HG02678 (cell line): ENCODE measurements around the gene RIC8A.

ENCODE experiments used
- ATAC-seq: cut with Tn5 transposase; IDR thresholded peaks from one replicate; pipeline ENCODE4 v1.9.1; 2021; ENCODE audit warnings: mild to moderate bottlenecking, moderate library complexity; ENCODE audit not compliant: unreplicated experiment

RIC8A gene

GRCh38 chr11:203945-204586 lies 3.4 kb upstream of the RIC8A start:
- no peak for ATAC-seq

- no peak for ATAC-seq
Measured at GRCh38 chr11:204587-205109, 2.9 kb upstream of the RIC8A start.

DNA sequence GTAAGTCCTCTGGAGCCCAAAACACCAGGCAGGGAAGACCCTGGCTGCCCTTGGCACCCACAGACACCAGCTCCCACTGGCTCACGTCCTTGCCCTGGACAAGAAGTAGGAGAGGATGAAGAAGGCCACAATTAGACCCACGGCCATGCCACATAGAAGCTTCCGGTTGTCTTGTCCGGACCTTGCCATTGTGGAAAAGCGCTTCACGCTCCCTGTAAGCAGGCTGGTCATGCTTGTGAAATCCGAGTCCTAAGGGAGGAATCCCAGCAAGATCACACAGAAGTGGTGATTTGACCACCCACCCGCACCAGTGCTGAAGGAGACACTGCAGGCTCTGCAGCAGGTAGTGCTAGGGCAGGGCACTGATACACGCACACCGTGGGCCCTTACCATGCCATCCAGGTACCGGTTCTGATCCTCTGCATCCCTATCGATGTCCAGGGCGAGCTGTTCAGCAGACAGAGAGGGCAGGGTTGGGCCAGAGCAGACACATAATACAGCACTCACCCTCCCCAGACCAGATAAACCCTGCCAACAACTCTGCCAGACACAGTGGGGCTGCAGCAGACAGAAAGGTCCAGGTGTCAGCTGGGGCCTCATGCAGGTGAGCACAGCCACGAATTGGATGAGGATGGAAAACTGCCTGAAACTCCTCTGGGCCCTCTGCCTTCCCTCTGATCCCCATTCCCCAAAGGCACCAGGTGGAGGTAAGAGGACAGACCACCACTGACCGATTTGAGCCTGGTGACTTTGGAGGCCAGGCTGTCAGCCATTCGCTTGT lies 2.1 kb upstream of the RIC8A start:
- ATAC-seq, result no peak

- no peak for ATAC-seq
Measured at GRCh38 chr11:206002-206384, 1.5 kb upstream of the RIC8A start.

DNA sequence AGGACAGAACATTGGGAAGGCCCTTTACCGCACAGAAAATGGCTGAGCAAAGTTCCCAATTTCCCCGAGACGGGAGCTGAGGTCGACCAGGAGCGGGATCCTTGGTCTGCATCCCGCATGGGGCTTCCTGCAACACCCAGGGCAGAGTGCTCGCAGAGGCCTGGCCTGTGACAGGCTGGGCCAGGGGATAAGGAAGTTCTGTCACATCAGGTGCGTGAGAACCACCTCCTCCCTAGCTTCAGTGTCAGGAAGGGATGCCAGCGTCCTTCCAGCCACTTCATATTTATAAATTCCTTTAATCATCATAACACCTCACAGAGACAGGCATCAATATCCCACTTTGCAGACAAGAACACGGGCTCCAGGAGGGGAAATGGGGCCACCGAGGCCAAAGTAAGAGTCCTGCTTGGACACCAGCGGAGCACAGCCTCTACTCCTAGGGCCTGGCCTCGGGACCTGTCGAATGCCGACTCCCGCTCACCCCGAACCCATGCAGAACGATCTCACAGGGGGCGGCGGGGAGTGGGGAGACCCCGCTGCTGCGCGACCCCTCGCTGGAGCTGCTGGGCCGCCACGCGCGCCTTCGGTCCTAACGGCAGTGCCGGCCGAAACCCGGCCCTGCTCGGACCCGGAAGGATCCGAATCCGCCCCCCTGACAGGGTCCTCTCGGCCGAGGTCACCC lies 841 bp upstream of the RIC8A start:
- ATAC-seq, result peak; percentile 24

DNA sequence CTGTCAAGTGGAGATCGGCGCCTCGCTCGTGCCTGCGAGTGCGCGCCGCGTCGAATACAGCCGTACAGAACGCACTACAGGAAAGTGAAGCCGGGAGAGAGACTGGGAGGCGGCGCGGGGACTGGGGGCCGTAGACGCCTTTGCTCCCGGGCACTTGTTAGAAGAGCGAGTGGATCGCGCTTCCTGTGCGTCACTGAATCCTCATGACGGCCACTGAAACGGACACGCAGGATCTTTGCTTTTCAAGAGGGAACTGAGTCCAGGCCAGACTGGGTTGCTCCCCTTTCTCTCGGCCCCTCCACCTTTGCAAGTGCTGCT lies 314 bp downstream of the RIC8A start:
- ATAC-seq, result no peak

- ATAC-seq, result peak; percentile 48
Measured at GRCh38 chr11:208181-208916, 841 bp downstream of the RIC8A start.

GRCh38 chr11:208917-209260 lies 1.4 kb downstream of the RIC8A start:
- ATAC-seq, result no peak

GRCh38 chr11:209275-210121 lies 2.0 kb downstream of the RIC8A start:
- ATAC-seq, result no peak

GRCh38 chr11:210122-210802 lies 2.8 kb downstream of the RIC8A start:
- ATAC-seq, result no peak

DNA sequence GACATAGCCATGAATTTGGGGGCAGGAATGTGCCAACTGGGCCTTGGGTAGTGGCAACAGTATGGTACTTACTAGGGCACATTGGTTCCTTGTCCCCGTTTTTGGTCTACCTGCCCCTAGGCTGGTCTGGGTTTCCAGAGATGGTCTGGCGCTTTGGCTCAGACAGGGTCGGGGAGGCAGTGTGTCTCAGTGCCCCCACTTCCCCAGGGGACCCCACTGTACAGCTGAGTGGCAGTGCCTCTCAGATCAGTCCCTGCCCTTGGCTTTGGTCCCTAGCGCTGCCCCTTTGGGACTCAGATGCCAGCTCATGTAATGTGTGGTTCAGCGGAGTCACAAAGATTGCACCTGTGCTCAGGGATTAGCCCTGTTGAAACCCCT lies 3.3 kb downstream of the RIC8A start:
- no peak for ATAC-seq

DNA sequence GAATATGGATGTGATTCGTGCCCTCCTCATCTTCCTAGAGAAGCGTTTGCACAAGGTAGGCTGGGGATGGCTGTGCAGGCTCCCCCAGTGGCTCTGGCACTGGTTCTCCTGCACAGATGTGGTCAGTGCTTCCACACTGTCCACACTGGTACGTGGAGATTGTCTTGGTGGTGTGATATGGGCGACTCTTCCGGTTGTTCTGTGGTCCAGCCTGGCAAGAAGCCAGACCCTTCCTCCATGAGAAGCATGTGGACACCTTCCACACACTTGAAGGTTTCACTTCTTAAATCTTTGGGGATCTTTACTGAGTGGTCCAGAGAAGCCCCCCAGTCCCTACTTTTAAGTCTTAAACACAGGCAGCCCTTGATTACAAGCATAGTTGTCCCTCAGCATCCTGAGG lies 3.8 kb downstream of the RIC8A start:
- ATAC-seq, result no peak

DNA sequence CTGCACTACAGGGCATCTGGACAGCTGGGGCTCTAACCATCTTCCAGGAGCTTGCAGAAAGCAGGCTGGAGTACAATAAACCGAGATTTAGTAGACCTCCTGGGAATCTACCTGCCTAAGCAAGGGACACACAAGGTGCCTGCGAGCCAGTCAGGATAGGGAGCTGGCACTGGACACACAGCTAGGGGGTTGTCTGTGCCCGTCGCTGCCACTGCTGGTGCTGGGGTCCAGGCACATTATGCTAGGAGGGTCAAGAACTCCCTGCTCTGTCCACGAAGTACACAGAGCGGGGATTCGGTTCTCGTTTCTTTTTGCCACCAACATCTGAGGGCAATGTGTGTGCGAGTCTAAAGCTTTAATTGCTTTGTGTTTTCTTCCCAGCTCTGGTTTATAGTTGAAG lies 4.2 kb downstream of the RIC8A start:
- no peak for ATAC-seq

DNA sequence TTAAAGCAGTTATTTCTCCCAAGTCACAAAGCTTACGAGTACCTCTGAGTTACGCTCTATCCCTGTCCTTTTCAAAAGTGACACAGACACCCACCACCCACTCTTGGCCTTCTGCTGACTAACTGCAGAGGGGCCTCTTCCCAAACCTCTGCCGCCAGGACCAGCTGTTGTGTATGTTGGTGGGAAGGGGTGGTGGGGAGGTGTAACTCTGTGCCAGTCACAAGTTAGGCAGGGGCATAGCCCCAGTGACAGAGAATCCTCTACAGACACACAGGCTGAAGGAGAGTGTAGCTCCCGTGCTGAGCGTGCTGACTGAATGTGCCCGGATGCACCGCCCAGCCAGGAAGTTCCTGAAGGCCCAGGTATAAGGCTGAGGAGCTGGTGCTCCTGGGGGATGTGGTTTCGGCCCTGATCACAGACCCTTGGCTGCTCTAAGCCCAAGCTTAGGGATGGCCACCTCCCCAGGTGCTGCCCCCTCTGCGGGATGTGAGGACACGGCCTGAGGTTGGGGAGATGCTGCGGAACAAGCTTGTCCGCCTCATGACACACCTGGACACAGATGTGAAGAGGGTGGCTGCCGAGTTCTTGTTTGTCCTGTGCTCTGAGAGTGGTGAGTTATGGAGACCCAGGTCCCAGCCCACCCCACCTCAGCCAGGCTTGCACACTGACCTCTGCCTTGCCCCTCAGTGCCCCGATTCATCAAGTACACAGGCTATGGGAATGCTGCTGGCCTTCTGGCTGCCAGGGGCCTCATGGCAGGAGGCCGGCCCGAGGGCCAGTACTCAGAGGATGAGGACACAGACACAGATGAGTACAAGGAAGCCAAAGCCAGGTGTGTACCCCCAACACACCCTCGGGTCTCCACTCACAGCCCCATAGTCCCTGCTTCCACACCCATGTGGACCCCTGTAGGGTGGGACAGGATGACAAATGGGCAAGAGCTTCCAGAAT lies 4.9 kb downstream of the RIC8A start:
- no peak for ATAC-seq

- no peak for ATAC-seq
Measured at GRCh38 chr11:213111-213510, 5.6 kb downstream of the RIC8A start.

GRCh38 chr11:214083-214482 lies 6.6 kb downstream of the RIC8A start:
- ATAC-seq, result no peak

GRCh38 chr11:215581-216037 lies 8.1 kb downstream of the RIC8A start:
- ATAC-seq, result no peak

DNA sequence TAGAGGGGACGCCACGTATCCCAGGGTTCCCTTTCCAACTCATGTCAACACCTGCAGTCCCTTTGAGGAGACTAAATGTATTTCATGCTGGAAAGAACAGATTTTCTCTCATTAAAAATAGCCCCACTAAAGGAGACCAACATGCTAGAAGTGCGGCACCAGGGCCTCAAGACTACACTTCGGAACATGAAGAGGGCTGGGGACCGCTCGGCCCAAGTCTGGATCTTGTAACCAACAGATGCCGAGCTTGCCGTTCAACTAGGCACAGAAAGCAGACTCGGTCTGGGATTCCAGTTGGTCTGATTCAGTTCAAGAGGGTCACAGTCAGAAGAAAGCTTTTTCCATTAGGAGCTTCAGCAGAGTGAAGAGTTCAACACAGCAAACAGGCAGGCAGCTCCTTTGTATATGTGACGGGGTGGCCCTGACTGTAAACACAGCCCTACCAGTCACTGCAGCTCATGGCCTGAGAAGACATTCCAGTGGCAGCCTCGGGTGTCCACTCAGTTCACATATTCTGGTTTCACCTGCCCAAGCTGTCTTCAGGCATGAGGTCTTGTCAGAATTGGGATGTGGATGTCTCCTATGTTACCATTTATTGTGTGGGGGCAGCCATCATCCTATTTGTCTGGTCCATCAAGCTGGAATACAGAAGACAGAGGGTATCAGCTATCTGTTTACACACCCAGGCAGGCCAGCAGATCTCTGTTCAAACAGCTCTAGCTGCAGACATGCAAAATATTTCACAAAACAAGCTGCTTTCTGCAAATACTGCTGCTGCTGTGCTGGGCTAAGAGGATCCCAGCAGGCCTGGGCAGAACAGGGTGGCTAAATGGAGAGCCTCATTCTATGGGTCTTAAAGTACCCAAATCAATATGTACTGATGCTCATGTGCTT lies 8.8 kb downstream of the RIC8A start:
- no peak for ATAC-seq
